Inflammatory macrophage (primary cell): ENCODE data around the gene EMC7.
"Not testable (repeated sequence)": the region's sequence is repeated elsewhere in the genome, so short reads cannot be mapped to it uniquely, and the experiment has no call there.

Experiments used
- DNase-seq, 2 donors: peaks; one replicate each; pipeline ENCODE4 v3.0.0-alpha.2; 2020 to 2022
- total RNA-seq, 18 experiments: gene quantifications; one replicate each; lab custom pipeline; 2026; ENCODE audit warnings: mixed read lengths in 6 of 18, inconsistent platforms in 2 of 18; lab: John Stamatoyannopoulos, UW

EMC7 gene
- total RNA-seq = 30.2 to 63.6 (median 48.0) reads per million in 18 experiments

DNA sequence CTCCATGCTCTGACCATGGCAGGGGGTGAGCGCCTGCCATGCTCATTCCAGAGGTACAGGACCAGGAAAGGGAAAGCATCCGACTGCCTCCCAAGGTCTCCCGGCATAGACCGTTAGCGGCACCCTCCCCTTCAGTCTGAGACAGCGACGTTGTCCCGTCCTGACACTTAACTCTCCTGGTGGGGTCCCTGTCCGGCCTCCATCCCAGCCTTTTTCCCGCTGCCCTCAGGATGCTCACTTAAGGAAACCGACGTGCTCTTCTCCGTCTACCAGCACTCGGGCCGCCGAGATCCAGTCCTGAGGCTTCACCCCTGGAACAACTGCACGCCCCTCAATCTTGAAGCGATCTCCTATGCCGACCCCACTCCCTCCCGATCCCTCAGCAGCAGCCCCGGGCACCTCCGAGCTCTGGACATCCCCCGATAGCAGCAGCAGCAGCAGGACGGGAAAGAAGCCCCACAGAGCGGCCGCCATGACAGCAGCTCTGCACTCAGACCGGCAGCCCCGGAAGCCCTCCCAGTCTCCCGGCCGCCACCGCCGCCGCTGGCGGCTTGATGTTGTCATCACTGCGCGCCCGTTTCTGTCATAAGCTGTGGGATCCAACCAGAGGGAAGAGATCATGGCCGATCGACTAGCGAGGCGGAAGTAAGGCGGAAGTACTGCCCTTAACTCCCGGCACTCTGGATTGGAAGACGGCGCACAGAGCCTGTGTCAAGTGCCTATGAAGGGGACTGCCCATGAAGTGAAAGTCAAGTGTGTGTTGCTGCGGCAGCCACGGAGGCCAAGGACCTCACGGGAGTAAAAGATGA, at the start of gene EMC7, which contains the start of gene PGBD4:
Gene EMC7, minus strand, starts transcription at position 497 of the 809 bp plus-strand sequence. Its CDS starts 23 bp downstream, at position 474.
Gene PGBD4, plus strand, starts transcription at position 718 of the 809 bp plus-strand sequence. CDS start 449 bp downstream, outside the sequence.
- DNase-seq = peak; percentile 99

DNA sequence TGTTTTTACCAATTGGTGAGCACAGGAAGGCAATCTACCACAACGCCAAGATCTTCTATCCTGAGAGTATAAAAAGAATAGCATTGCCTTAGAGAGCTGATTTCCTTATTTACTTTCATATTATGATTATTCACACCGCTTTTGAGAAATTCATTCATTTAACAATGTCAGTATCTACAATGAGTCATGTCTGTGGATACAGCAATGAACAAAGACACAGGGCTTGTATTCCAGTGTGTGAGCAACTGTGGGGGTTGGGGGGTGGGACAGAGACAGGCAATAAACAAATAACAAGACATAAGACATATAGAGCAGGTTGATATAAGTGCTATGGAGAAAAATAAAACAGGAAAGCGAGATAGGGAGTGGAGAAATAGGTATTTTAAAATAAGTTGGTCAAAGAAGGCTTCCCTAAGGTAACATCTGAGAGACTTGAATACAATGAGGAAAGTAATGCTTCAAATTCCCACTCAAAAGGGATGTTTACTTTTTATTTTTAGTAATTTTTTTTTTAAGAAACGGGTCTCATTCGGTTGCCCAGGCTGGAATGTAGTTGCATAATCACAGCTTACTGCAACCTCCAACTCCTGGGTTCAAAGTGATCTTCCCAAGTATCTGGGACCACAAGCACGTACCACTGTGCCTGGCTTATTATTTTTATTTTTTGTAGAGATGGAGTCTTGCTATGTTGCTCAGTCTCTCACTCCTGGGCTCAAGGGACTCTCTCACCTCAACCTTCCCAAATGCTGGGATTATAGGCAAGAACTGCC, 45.9 kb upstream of the EMC7 start:
- no peak for DNase-seq

DNA sequence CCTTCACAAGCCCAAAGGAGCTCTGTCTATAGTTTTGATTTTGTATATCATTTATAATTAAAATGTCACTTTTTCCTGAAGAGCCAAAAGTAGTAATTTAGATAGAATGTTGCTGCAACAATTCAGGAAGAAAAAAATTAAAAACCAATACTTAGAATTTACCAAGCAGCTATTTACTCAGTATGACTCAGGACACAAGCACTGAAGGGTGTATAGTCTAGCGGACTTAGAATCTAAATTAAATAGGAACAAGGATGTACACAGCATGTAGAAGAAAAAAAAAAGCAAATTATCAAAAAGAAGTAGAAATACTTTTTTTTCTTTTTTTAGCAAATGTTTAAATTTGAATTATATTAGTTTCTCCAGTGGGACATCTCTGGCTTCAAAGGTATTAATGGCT, 31.8 kb upstream of the EMC7 start:
- DNase-seq = no peak

DNA sequence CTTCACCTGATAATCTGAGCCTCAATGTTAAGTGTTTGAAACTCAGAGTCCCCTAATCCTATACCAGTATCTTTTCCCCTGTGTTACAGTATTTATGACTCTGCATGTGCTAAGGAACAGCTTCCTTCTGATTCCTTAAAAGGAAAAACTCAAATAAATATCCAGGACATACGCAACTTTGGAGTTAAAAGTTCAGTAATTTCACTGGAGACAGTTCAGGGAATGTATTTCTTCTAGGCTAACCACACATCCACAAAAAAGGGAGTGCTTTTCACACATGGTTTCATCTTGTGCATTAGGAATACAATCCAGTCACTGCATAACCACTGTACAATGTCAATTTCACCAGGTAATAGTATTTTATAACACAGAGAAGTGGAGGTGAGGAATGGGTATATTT, 31.2 kb upstream of the EMC7 start:
- DNase-seq = no peak

DNA sequence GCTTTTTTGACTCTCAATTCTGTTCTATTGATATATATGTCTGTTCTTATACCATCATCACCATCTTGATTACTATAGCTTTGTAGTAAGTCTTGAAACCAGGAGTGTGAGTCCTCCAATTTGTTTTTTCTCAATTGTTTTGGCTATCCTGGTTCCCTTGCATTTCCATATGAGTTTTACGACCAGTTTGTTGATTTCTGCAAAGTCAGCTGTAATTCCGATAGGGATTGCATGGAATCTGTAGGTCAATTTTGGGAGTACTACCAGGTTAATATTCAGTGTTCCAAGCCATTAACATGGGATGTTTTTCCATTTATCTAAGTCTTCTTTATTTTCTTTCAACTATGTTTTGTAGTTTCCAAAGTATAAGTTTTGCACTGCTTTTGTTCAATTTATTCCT, 27.2 kb upstream of the EMC7 start:
- DNase-seq = no peak

DNA sequence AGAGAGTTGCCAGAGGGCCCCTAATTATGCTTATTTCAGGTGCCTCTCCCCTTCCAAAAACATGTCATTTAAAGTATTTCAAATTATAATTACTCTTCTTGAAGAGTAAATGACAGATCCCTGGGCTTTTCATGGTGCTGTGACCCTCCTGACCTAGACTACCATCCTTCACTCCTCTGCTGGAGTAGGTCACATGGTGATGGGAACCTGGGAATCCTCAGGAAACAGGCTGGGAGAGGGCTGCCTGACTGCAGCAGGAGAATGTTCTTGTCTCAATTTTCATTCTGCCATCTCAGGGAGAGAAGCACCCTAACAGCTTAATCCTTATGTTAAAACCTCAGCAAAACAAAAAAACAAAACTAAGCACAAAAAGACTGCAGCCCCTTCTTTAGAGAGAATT, 24.9 kb upstream of the EMC7 start:
- no peak for DNase-seq

DNA sequence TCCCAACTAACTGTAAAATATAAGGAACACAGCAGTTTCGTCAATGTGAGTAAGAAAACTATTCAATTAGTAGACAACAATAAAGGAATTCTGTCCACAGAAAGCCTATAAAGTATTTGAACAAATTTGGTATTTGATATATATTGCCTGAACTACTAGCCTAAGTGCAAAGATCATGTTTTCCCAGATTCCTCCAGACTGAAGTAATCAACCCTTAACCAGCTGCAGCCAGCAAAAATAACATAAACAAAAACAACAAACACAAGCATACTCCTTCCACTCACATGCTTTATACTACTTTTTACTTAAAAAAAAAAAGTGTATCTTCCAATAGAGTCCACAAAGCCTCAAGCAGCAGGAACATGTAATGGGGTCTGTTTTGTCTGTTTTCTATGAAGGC, 24.3 kb upstream of the EMC7 start:
- no peak for DNase-seq

DNA sequence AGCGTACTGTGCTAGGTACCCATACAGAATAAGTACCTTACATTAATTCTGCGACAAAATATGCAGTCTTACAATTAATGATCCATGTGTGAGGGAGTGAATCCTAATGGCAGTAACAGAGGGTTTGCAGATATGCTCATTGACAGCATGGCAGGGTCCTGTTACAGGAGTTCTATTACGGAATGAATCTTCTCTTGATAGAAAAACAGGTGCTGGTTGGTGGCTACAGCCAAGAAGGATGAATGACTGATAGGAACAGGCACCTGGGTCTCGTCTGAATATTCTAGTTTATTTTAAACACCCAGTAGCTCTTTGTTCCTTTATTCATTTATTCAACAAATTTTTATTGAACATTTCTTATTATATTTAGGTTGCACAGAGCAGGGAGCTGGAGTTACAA, 23.0 kb upstream of the EMC7 start:
- no peak for DNase-seq

DNA sequence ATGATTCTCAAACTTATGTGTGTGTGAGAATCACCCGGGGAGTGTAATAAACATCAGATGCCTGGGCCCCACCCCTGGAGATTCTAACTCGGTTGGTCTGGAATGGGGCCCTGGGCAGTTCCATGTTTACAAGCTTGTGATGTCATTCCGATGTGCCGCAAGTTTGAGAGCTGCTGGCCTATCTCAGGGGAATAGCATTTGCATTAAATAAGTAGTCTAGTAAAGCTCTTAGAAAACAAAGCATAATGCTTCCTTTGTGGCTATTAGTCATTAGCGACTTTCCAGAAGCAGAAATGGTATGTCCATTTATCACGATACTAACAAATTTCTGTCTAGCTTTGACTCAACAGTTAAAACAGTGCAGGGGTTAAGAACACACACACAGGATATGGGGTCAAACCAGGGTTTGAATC, 21.1 kb upstream of the EMC7 start:
- no peak for DNase-seq

DNA sequence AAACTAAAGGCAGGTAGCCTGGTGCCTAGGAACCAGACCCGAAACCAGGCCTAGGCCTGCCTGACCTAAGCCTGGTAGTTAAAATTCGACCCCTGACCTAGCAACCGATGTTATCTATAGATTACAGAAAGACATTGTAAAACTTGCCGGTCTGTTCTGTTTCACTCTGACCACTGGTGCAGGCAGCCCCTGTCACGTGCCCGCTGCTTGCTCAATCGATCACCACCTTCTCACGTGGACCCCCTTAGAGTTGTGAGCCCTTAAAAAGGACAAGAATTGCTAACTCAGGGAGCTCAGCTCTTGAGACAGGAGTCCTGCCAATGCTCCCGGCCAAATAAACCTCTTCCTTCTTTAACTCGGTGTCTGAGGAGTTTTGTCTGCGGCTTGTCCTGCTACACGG, 20.1 kb upstream of the EMC7 start:
- DNase-seq = not testable (repeated sequence)

DNA sequence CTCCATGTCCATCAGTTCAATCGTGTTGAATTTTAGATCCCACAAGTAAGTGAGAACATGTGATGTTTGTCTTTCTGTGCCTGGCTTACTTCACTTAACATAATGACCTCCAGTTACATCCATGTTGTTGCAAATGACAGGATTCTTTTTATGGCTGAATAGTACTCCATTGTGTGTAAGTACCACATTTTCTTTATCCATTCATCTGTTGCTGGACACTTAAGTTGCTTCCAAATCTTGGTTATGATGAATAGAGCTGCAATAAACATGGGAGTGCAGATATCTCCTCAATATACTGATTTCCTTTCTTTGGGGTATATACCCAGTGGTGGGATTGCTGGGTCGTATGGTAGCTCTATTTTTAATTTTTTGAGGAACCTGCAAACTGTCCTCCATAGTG, 18.8 kb upstream of the EMC7 start:
- not testable (repeated sequence) for DNase-seq

DNA sequence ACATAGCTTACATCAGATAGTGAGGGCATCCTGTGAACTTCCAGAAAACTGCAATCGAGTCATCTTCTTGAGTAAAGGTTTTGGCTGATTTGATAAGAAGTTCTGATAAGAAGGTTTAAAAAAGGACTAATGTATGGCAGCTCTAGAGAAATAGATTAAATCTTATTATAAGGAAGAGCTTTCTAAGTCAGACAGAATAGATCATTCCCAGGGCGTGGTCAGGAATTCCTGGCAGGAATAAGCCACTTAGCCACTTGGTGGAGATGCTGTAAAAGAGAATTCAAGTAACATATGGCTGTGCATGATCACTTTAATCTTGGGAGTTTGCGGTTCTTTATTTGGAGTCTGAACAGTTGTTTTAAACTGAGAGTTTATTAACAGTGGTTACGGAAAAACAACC, 17.6 kb upstream of the EMC7 start:
- DNase-seq = no peak

DNA sequence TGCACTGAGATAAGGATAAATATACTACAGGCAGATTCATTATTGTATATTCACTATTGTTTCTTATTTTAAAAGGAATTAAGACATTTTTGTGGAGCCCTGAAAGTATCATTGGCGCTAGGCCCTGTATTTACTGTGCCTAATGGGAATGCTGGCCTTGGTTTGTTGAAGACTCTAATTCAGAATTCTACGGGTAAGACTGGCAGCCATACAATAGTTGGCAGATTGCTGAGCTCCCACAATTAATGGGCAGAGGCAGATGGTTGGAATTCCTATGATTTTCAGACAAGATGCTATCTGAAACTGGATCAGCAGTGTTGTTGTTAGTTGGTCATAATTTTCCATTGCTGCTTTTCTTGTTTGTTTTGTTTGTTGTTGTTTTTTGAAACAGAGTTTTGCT, 15.0 kb upstream of the EMC7 start:
- DNase-seq = no peak

DNA sequence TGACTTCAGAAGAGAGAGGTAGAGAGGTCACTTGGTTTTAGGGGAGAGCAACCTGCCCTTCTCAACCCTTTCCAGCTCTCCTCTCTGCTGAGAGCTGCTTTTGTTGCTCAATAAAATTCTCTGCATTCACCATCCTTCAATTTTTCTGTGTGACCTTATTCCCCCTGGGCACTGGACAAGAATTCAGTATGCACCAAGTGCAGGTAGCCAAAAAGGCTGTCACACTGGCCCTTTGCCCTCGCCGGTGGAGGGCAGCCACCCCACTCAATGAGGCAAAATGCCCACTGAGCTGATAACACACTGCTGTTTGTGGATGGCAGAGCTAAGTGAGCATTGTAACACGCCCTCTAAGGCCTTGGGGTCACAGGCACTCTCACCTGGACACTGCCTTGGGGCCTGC, 13.1 kb upstream of the EMC7 start:
- DNase-seq = no peak

DNA sequence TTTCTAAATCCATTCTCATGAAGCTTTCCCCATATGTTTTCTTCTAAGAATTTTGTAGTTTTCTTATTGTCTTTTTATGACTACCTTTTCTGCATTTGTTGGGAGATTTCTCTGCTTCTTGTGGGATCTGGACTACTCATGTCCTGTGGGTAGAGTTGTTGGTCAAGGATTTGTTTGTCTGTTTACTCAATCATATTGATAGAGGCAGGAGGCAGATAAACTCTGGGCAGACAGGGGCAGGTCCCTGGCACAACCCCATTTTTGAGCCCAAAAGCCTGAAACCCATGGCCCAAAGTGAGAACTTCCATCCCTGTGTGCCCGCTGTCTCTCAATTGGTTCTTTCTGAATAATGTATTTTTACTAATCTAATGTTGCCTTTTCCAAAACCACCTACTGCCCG, 12.6 kb upstream of the EMC7 start:
- DNase-seq = no peak

DNA sequence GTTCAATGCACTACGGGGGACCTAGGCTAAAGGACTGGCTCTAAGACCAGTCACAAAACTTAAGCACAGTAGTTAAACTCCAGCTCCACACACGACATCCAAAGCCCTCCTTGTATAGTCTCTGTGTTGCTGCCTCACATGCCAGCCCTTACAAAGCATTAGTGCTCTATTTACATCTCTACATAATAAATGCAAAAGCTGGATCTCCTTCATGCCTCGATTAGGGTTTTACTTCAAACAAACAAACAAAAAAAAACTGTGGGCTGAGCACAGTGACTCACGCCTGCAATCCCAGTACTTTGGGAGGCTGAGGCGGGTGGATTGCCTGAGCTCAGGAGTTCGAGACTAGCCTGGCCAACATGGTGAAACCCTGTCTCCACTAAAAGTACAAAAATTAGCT, 9.8 kb upstream of the EMC7 start:
- no peak for DNase-seq

DNA sequence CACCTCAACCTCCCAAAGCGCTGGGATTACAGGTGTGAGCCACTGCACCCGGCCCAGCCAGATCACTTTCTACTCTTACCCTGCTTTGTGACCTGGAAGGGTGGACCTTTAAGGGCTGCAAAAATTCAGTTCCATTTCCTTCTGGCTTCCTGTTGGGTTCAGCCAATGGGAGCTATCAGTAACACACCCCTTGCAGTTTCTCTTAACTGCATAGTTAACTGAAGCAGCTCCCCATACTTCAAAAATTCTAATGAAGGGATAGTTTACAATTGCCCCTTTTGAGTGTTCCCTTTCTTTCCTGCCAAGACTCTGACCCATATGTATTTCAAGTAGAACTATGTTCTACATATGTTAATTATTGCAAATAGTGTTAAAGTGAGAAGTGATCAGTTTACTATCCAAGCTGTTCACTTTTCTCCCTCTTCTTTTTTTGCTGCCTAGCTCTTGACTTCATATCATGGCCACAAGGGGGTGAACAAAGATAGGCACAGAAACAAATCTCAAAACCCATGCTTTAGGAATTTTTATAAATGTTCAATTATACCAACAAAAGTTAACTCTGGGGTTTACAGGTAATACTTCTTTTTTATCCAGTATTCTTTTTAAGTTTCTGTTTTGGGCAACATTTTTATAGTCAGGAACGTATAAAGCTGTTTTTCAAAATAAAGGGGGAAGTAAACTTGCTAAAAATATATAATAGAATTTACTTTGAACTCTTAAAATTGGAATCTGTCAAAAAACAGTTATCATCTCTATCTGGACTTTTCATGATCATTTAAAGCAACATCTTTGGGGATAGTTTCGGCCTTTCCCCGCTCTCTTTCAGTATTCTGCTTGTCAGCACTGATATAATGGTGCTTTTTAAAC, 8.4 kb upstream of the EMC7 start:
- peak; percentile 22 to 41 for DNase-seq

DNA sequence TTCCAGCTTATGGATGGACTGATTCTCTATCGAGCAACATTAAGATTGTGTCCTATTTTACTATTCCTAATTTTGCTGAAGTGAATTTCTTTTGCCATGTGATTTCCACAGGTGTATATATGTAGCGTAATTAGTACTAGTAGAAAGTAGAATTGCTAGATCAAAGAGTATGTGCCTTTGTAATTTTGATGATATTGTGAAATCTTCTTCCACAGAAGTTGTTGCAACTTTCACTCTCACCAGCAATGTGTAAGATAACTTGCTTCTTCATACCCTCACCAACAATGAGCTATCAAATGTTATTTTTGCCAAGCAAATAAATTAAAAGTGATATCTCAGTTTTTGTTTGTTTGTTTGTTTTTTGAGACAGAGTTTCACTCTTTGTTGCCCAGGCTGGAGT, 5.7 kb upstream of the EMC7 start:
- DNase-seq = no peak

DNA sequence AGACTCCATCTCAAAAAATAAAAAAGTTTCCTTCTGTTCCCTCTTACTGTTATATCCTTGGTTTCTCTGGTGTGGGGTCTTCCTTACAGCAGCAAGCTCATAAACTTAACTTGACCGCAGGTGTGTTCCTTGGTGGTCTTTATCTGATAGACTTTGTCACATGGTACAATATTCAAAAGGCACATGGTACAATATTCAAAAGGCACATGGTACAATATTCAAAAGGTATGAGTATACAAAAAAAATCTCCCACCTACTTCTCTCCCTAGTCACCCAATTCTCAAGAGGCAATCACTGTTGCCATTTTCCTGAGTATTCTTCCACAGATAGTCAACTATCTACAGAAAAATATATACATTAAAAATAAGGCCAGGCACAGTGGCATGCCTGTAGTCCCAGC, 4.8 kb upstream of the EMC7 start:
- no peak for DNase-seq

DNA sequence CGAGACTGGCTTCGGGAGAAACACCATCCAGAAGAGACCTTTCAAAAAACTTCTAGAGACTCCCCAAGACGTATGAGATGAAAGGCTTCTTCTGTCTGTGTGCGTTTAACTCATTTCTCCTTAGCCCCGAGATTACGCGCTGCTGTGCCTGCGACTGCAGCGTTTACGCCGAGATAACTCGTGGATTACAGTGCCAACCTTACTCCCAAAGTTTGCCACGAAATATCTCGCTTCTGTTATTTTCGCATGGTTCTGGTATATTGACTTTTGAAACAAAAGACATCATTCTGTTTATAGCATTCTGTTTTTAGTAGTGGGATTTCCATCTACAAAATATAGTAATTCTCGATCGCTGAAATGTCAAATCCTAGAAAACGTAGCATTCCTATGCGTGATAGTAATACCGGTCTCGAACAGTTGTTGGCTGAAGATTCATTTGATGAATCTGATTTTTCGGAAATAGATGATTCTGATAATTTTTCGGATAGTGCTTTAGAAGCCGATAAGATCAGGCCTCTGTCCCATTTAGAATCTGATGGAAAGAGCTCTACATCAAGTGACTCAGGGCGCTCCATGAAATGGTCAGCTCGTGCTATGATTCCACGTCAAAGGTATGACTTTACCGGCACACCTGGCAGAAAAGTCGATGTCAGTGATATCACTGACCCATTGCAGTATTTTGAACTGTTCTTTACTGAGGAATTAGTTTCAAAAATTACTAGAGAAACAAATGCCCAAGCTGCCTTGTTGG, 688 bp upstream of the EMC7 start:
- DNase-seq = no peak

DNA sequence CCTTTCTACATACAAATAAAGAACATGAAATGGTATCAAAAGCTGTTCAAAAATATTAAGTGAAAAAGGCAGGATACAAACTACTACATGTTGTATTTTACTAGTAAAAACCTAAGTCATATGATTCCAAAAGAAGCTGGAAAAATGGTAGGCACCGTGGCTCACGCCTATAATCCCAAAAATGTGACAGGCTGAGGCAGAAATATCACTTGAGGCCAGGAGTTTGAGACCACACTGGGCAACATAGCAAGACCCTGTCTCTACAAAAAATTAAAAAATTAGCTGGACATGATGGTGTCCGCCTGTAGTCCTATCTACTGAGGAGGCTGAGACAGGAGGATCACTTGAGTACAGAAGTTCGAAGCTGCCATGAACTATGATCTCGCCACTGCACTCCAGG, 1.7 kb downstream of the EMC7 start:
- no peak for DNase-seq

DNA sequence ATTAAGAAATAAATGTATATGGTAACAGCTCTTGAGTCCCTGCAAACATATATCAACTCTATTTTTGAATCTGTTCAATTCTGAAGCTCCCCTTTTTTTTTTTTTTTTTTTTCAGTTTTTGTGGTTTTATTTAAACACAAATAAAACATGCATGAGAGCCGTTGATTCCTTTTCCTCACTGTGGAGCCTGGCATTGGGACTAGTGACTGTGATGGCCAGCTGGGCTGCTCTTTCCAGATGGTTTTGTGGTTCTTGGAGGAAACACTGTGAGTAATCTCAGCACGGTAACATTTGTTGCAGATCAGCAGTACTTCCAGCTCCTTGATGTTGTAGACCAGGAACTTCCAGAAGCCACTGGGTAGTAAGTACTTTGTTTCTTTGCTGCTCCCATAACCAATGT, 15.9 kb downstream of the EMC7 start:
- no peak for DNase-seq
